ENCODE results near the gene PNPLA1. TPM values are rescaled to one million over a fixed set of nuclear protein-coding genes. Genes with fewer than 3 reads are reported as not detected.

The PNPLA1 gene
- total and polyA plus RNA-seq, 8 donors: 0.11 to 2.0 (median 0.15) TPM; not detected in 1

GRCh38 chr6:36312854-36313648, 43.2 kb downstream of the PNPLA1 start:
- ATAC-seq: no peak
- H3K27ac ChIP-seq: no peak overlapping the region
- no peaks in the 10 kb centered on the region for H3K27me3 ChIP-seq
- intact Hi-C loops (cut with DNase I): no loop called here
- H3K4me1 ChIP-seq: peaks cover 0 to 6% of the 10 kb centered on the region in 2 donors
- H3K36me3 ChIP-seq: no peaks in the 10 kb centered on the region
- no peak for DNase-seq
- no peak overlapping the region for H3K4me3 ChIP-seq
- H3K9me3 ChIP-seq: no peaks in the 10 kb centered on the region
- TF ChIP-seq, protein P1, sequence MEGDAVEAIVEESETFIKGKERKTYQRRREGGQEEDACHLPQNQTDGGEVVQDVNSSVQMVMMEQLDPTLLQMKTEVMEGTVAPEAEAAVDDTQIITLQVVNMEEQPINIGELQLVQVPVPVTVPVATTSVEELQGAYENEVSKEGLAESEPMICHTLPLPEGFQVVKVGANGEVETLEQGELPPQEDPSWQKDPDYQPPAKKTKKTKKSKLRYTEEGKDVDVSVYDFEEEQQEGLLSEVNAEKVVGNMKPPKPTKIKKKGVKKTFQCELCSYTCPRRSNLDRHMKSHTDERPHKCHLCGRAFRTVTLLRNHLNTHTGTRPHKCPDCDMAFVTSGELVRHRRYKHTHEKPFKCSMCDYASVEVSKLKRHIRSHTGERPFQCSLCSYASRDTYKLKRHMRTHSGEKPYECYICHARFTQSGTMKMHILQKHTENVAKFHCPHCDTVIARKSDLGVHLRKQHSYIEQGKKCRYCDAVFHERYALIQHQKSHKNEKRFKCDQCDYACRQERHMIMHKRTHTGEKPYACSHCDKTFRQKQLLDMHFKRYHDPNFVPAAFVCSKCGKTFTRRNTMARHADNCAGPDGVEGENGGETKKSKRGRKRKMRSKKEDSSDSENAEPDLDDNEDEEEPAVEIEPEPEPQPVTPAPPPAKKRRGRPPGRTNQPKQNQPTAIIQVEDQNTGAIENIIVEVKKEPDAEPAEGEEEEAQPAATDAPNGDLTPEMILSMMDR (IDR thresholded peaks at IDR 0.05): no peak

DNA sequence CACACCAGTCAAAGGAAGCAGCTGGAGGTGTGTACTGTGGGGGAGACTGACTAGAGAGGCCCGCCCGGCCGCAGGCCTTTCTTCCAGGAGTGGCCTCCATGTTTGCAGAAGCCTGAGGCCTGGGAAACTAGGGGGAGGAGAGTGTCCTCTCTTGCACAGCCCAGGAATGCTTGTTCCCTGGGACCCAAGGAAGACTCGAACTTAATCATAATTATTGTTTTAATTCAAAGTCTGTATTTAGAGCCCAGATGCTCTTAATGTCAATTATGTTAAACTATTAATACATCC, 43.7 kb downstream of the PNPLA1 start:
- ATAC-seq: no peak
- Histone ChIP-seq H3K36me3 (no peaks in the 10 kb centered on the region), H3K27ac (no peak overlapping the region), H3K4me1 (peaks cover 0 to 6% of the 10 kb centered on the region in 2 donors), H3K4me3 (no peak overlapping the region), H3K27me3 (no peaks in the 10 kb centered on the region), H3K9me3 (no peaks in the 10 kb centered on the region)
- TF ChIP-seq, protein P1 (IDR thresholded peaks at IDR 0.05): no peak
- no peak for DNase-seq
- intact Hi-C loops (cut with DNase I): no loop called here

GRCh38 chr6:36314221-36315014, 44.6 kb downstream of the PNPLA1 start:
- Histone ChIP-seq H3K4me1 (peaks cover 0 to 6% of the 10 kb centered on the region in 2 donors), H3K36me3 (no peaks in the 10 kb centered on the region), H3K4me3 (no peak overlapping the region), H3K27ac (no peak overlapping the region), H3K27me3 (no peaks in the 10 kb centered on the region), H3K9me3 (no peaks in the 10 kb centered on the region)
- TF ChIP-seq, protein P1 (IDR thresholded peaks at IDR 0.05): no peak
- intact Hi-C loops (cut with DNase I): no loop called here
- DNase-seq (no peak), ATAC-seq (peak; percentile 84)

DNA sequence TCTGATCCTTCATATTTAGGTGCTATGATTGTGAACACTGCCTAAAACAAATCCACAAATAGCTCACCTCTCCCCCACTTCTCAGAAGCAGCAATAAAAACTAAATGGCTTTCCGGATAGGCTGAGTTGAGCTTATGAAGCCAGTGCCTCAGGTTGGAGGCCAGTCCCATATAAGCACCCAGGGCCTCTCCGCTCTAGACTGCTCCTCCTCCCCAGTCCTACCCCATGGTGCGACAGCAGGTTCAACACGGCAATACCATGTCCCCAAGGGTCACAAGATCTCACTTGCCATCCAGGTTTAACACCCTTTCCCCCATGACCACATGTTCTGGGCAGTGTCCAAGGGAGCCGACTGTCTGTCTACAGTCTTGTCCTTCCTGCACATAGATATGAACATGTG, 46.1 kb downstream of the PNPLA1 start:
- peaks cover 0 to 6% of the 10 kb centered on the region in 2 donors for H3K4me1 ChIP-seq
- intact Hi-C loops (cut with DNase I): no loop called here
- TF ChIP-seq, protein P1 (IDR thresholded peaks at IDR 0.05): no peak
- ATAC-seq (no peak), DNase-seq (no peak)
- no peaks in the 10 kb centered on the region for H3K27me3 ChIP-seq
- H3K4me3 ChIP-seq: no peak overlapping the region
- H3K27ac ChIP-seq: no peak overlapping the region
- H3K36me3 ChIP-seq: no peaks in the 10 kb centered on the region
- H3K9me3 ChIP-seq: no peaks in the 10 kb centered on the region

DNA sequence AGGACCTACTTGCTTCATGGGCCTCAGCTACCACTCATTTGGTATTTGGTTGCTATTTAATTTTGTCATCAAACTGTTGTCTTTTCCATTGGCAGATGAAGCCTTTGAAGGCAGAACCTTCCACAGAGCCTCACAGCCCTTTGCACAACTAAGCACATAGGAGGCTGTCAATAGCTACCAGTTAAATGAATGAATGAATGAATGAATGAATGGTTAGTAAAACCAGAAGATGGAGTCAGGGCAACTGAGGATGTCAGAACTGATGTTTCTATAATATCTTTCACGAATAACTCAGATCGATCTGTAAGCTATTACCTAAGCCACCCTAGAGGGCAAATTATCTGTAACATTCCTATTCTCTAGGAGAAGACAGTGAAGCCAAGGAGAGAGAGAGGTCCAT, 47.8 kb downstream of the PNPLA1 start:
- DNase-seq (no peak), ATAC-seq (no peak)
- Histone ChIP-seq H3K27me3 (no peaks in the 10 kb centered on the region), H3K27ac (no peak overlapping the region), H3K36me3 (no peaks in the 10 kb centered on the region), H3K4me1 (peaks cover 0 to 3% of the 10 kb centered on the region in 2 donors), H3K9me3 (no peaks in the 10 kb centered on the region), H3K4me3 (no peak overlapping the region)
- intact Hi-C loops (cut with DNase I): no loop called here
- TF ChIP-seq, protein P1 (IDR thresholded peaks at IDR 0.05): no peak
